ENCODE data around the gene PCDH9.

- no peak for TF ChIP-seq CTCF (conservative IDR thresholded peaks at IDR 0.05; ENCODE audit: low read length)
- no peak for TF ChIP-seq EZH2phosphoT487 (IDR thresholded peaks at IDR 0.05; ENCODE audit: borderline replicate concordance)
Measured at GRCh38 chr13:66565279-66565678, 664.9 kb downstream of the PCDH9 start.

Measured in Loucy (cell line).